HepG2 (cell line): ENCODE data around the gene TEX30. TPM values are rescaled to one million over a fixed set of nuclear protein-coding genes. Genes with fewer than 3 reads are reported as not detected.

Experiments
- ATAC-seq: fragments of 200-7000 bp; cut with Tn5 transposase; 3 replicates; pipeline ENCODE4 v1.9.1; 2020; ENCODE audit warnings: mild to moderate bottlenecking, moderate library complexity
- Bru-seq: library from RNA; stranded (reverse); fragments of 400-500 nt; gene quantifications from one replicate; lab custom pipeline; 2021; lab: Mats Ljungman, UMichigan
- BruChase-seq, 2 experiments: library from RNA; stranded (reverse); fragments of 400-500 nt; gene quantifications; one replicate each; lab custom pipeline; 2021; lab: Mats Ljungman, UMichigan
- BruUV-seq: library from RNA; stranded (reverse); fragments of 400-500 nt; replicated peaks from 2 replicates; lab custom pipeline; 2021; lab: Mats Ljungman, UMichigan
- CTCF ChIA-PET: fragments of 300-600 bp; formaldehyde crosslinking; extraction: SDS; loops from one replicate; lab custom pipeline; 2021; ENCODE audit warnings: low total read pairs, inconsistent platforms, low intra/inter-chr PET ratio; lab: Yijun Ruan, JAX
- POLR2A ChIA-PET: fragments of 350-600 bp; sonication (Branson Sonifier 250); formaldehyde crosslinking; loops from one replicate; lab custom pipeline; 2020; ENCODE audit warnings: antibody characterized with exemption, inconsistent platforms; lab: Yijun Ruan, JAX
- DNase-seq: peaks from one replicate; pipeline ENCODE4 v3.0.0-alpha.2; 2015; ENCODE audit warnings: low spot score
- FAIRE-seq: peaks from 3 replicates; lab custom pipeline; 2011; peaks lifted over from hg19 to GRCh38; lab: Jason Lieb, UNC
- H2AFZ ChIP-seq: one replicate; pipeline ENCODE4 v1.6.1; 2011; ENCODE audit warnings: low read length, inconsistent platforms
- H3K27ac ChIP-seq: fragments of 300-600 bp; 3 replicates; pipeline ENCODE4 v1.8.0; 2011; ENCODE audit warnings: mixed run types, mild to moderate bottlenecking, mixed read lengths, low read length, inconsistent platforms; ENCODE audit not compliant: insufficient read depth; ENCODE audit errors: extremely low read length
- H3K27me3 ChIP-seq, 2 experiments: fragments of 200-600 bp in 1 of 2; 2 replicates in 1 of 2; 3 replicates in 1 of 2; pipeline versions ENCODE4 v1.6.0 to v1.8.0; 2011; ENCODE audit warnings: low read length in 2 of 2, mild to moderate bottlenecking in 2 of 2, moderate library complexity in 2 of 2, inconsistent platforms in 1 of 2; ENCODE audit not compliant: insufficient read depth in 2 of 2, control insufficient read depth in 1 of 2
- H3K36me3 ChIP-seq, 2 experiments: fragments of 200-600 bp in 1 of 2; replicated peaks in 1 of 2; 2 replicates in 1 of 2; 3 replicates in 1 of 2; pipeline versions ENCODE4 v1.5.1 to v1.8.0; 2011; ENCODE audit warnings: low read length in 2 of 2, inconsistent platforms in 1 of 2; ENCODE audit not compliant: insufficient read depth in 2 of 2, control insufficient read depth in 1 of 2
- H3K4me1 ChIP-seq: 2 replicates; pipeline ENCODE4 v1.5.1; 2012; ENCODE audit warnings: low read length, inconsistent platforms; ENCODE audit not compliant: insufficient read depth
- H3K4me2 ChIP-seq: 2 replicates; pipeline ENCODE4 v1.6.0; 2011; ENCODE audit warnings: low read depth, low read length, inconsistent platforms
- H3K4me3 ChIP-seq, 3 experiments: fragments of 200-600 bp in 1 of 3; sonication (generic), shearing (Covaris generic) in 1 of 3; replicated peaks in 1 of 3; 2 replicates each; pipeline ENCODE4 v1.5.1; 2011 to 2016; ENCODE audit warnings: low read length in 3 of 3, inconsistent platforms in 2 of 3, low read depth in 2 of 3, mild to moderate bottlenecking in 2 of 3, control low read depth in 1 of 3, mixed read lengths in 1 of 3; ENCODE audit not compliant: insufficient read depth in 1 of 3
- H3K79me2 ChIP-seq: one replicate; pipeline ENCODE4 v1.6.1; 2011; ENCODE audit warnings: low read length, inconsistent platforms; ENCODE audit not compliant: insufficient read depth
- H3K9ac ChIP-seq: 2 replicates; pipeline ENCODE4 v1.6.0; 2011; ENCODE audit warnings: mild to moderate bottlenecking, low read depth, low read length, inconsistent platforms; ENCODE audit not compliant: insufficient read depth
- H3K9me3 ChIP-seq: 2 replicates; pipeline ENCODE4 v1.5.1; 2012; ENCODE audit warnings: mild to moderate bottlenecking, low read length
- H4K20me1 ChIP-seq: 2 replicates; pipeline ENCODE4 v1.6.0; 2011; ENCODE audit warnings: inconsistent platforms, mild to moderate bottlenecking, low read length, moderate library complexity; ENCODE audit not compliant: insufficient read depth
- HNRNPL ChIP-seq: fragments of 200-400 bp; formaldehyde crosslinking; IDR thresholded peaks from 2 replicates; pipeline ENCODE4 v1.6.1; 2017; ENCODE audit warnings: mild to moderate bottlenecking, low read depth, low read length
- JDP2 ChIP-seq: sonication (generic); formaldehyde crosslinking; IDR thresholded peaks from 2 replicates; pipeline ENCODE4 v1.8.1; 2022; ENCODE audit warnings: missing genetic modification reagents, borderline replicate concordance
- STAG1 ChIP-seq: sonication (generic); formaldehyde crosslinking; IDR thresholded peaks from 2 replicates; pipeline ENCODE4 v1.4.0; 2020; ENCODE audit warnings: missing genetic modification reagents
- ZNF18 ChIP-seq: sonication (generic); formaldehyde crosslinking; IDR thresholded peaks from 2 replicates; pipeline ENCODE4 v1.8.0; 2022; ENCODE audit warnings: mild to moderate bottlenecking, missing genetic modification reagents; ENCODE audit not compliant: insufficient replicate concordance
- WGBS: methylation state at CpG from one replicate; pipeline ENCODE4 v1.1.6; 2017; ENCODE audit warnings: low lambda C conversion rate; 5-methylcytosine and 5-hydroxymethylcytosine counted together
- in situ Hi-C: cut with HindIII; loops from 2 replicates; pipeline ENCODE4 v1.10.0; 2017; ENCODE audit warnings: low pct_unique_long_range_greater_than_20kb; ENCODE audit not compliant: extremely low pct_ligation_motif_present
- intact Hi-C: fragments of 100-400 bp; cut with micrococcal nuclease; formaldehyde crosslinking; loops from one replicate; pipeline ENCODE4 v1.10.0; 2022; ENCODE audit not compliant: unreplicated experiment
- long read RNA-seq, 2 experiments: library from RNA in 1 of 2; library from polyadenylated mRNA in 1 of 2; stranded (forward) in 1 of 2; unstranded in 1 of 2; transcript quantifications; one replicate each; pipeline ENCODE4 v2.0.0, GENCODE V29; 2019 to 2022
- polyA minus RNA-seq, 3 experiments: library from RNA; depleted of rRNA, polyadenylated mRNA; stranded (reverse); fragments of >200 nt; gene quantifications; 2 replicates each; pipeline ENCODE4 v1.2.3, GENCODE V29; 2011; ENCODE audit warnings: low replicate concordance in 1 of 3
- polyA plus RNA-seq, 8 experiments: library from polyadenylated mRNA; depleted of rRNA in 3 of 8; stranded (reverse) in 7 of 8; unstranded in 1 of 8; fragments of >200 nt; fragmentation: Illumina TruSeq in 4 of 8; extraction: Trizol in 4 of 8; gene quantifications; 2 replicates each; pipeline versions ENCODE4 v1.2.1 to v1.2.3, GENCODE V29; 2011 to 2016; ENCODE audit warnings: low read depth in 4 of 8, missing spikeins in 1 of 8, mixed read lengths in 1 of 8; ENCODE audit not compliant: insufficient read depth in 1 of 8
- total RNA-seq, 5 experiments: library from RNA; depleted of rRNA; stranded (reverse); fragments of >200 nt; fragmentation: Illumina TruSeq; extraction: Trizol; gene quantifications; 2 replicates each; pipeline ENCODE4 v1.2.3, GENCODE V29; 2016; ENCODE audit warnings: low read depth in 1 of 5
- TF ChIP-seq, protein P1 (sequence below): sonication (generic); formaldehyde crosslinking; IDR thresholded peaks from 2 replicates; pipeline ENCODE4 v1.5.1; 2020; ENCODE audit warnings: missing genetic modification reagents, mild to moderate bottlenecking, borderline replicate concordance

Gene TEX30
- total RNA-seq (2016; rRNA removed; fragmentation: Illumina TruSeq; extraction: Trizol) (0.60 and 1.2 TPM in 2 replicates), polyA plus RNA-seq (2011; rRNA removed) (0.77 and 1.2 TPM in 2 replicates), polyA minus RNA-seq (2011; rRNA and poly(A)+ RNA removed; ENCODE audit: low replicate concordance) (0.14 and 3.6 TPM in 2 replicates), Bru-seq, nascent RNA (percentile 32 among the genes with signal in this experiment), BruChase-seq, experiment 1, labeled RNA remaining after a 6-hour chase (percentile 42 among the genes with signal in this experiment), BruChase-seq, experiment 2, labeled RNA remaining after a 2-hour chase (percentile 42 among the genes with signal in this experiment)
- total RNA-seq (2016; cell fraction: cytosol; rRNA removed; fragmentation: Illumina TruSeq; extraction: Trizol; ENCODE audit: low read depth): 0.79 and 1.0 TPM in 2 replicates
- total RNA-seq (2016; cell fraction: insoluble cytoplasmic fraction; rRNA removed; fragmentation: Illumina TruSeq; extraction: Trizol): 0.78 and 0.95 TPM in 2 replicates
- 0.59 and 0.65 TPM in 2 replicates for total RNA-seq (2016; cell fraction: membrane; rRNA removed; fragmentation: Illumina TruSeq; extraction: Trizol)
- total RNA-seq (2016; cell fraction: nucleus; rRNA removed; fragmentation: Illumina TruSeq; extraction: Trizol): 0.62 and 0.88 TPM in 2 replicates
- polyA plus RNA-seq (2011; cell fraction: cytosol; rRNA removed): 0.36 and 0.62 TPM in 2 replicates
- 0.45 and 0.53 TPM in 2 replicates for polyA plus RNA-seq (2011; cell fraction: nucleus; rRNA removed)
- 0.52 and 1.1 TPM in 2 replicates for polyA plus RNA-seq (2012)
- 0.61 and 0.65 TPM in 2 replicates for polyA plus RNA-seq (2016; cell fraction: cytosol; fragmentation: Illumina TruSeq; extraction: Trizol; ENCODE audit: low read depth)
- polyA plus RNA-seq (2016; cell fraction: insoluble cytoplasmic fraction; fragmentation: Illumina TruSeq; extraction: Trizol; ENCODE audit: low read depth): 0.69 and 0.93 TPM in 2 replicates
- polyA plus RNA-seq (2016; cell fraction: membrane; fragmentation: Illumina TruSeq; extraction: Trizol; ENCODE audit: low read depth): 0.56 and 1.1 TPM in 2 replicates
- polyA plus RNA-seq (2016; cell fraction: nucleus; fragmentation: Illumina TruSeq; extraction: Trizol; ENCODE audit: insufficient read depth, low read depth): 2.1 and 3.0 TPM in 2 replicates
- not detected in 2 replicates for polyA minus RNA-seq (2011; cell fraction: cytosol; rRNA and poly(A)+ RNA removed)
- polyA minus RNA-seq (2011; cell fraction: nucleus; rRNA and poly(A)+ RNA removed): 0.26 and 0.75 TPM in 2 replicates
- long read RNA-seq, experiment 1: 0 reads
- long read RNA-seq, experiment 2: 0 reads

DNA sequence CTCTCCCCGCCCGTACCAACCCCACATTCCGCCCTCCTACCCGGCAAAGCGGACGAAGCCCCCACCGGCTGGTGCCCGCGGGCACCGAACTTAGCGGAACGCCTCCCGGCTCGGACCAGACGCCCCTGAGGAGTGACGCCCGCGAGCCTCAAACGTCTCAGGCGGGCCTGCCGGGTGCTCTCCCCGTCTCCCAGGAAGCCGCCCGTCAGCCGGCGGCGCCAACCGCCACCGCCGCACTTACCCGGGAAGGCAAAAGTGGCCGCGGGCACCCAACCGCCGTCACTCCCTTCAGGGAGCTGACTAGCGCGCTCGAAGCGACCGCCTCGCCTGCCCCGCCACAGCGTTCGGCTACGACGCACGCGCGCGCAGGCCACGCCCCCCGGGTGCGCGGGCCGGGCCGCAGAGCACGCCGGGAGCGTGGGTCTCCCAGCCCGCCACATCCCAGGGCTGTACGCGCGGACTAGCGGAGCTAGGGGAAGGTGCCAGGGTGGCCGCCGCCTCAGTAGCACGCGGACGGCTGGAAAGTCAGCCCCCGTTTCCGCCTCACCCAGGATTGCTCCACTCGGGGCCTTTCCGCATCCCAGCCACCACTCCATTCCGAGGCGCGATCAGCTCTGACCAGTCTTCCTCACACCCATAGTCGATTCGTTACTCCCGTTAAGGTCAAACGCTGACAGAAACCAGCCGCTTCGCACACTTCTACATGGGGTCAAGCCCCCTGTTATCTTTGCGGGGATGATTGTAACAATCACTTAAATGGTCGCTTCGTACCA is at the start of gene TEX30:
Gene TEX30, minus strand, starts transcription at position 346 of the 773 bp plus-strand sequence. CDS start 3,760 bp downstream, outside the sequence.
- Histone ChIP-seq H3K9ac (peak within 1 kb of the TSS; percentile 47; the same call in 1 of the 2 replicates), H3K9me3 (no peaks in the 10 kb centered on the region), H3K36me3 (no peaks in the 10 kb centered on the region), H3K27ac (no peak within 1 kb of the TSS), H3K27me3 (no peaks in the 10 kb centered on the region; a peak in 1 of 5 replicates), H2AFZ (no peak within 1 kb of the TSS), H3K4me3 (peak within 1 kb of the TSS; percentile 45 to 65 (median 48); a peak in 5 of 6 replicates), H3K4me1 (peaks cover 32% of the 10 kb centered on the region), H3K79me2 (no peaks in the 10 kb centered on the region), H3K4me2 (peak within 1 kb of the TSS; percentile 81), H4K20me1 (no peaks in the 10 kb centered on the region)
- in situ Hi-C loops (no loop called here), intact Hi-C loops (loop anchor here (5.0 kb wide), 1 partner anchor 46 kb away; no protein-coding TSS in a partner anchor)
- no peak for ATAC-seq
- no peak for FAIRE-seq
- BruUV-seq: no TSS peak
- POLR2A ChIA-PET: no interaction called here
- CTCF ChIA-PET: no interaction called here
- no peak for DNase-seq
- 87% methylated on average over 41 of the region's 85 CpGs for WGBS
- TF ChIP-seq ZNF18 (CRISPR knock-in tag) (no peak), JDP2 (CRISPR knock-in tag) (no peak), HNRNPL (0 out of 2 replicates have a peak, but pooled peaks have one; percentile 26), STAG1 (CRISPR knock-in tag) (no peak)
- TF ChIP-seq, protein P1, sequence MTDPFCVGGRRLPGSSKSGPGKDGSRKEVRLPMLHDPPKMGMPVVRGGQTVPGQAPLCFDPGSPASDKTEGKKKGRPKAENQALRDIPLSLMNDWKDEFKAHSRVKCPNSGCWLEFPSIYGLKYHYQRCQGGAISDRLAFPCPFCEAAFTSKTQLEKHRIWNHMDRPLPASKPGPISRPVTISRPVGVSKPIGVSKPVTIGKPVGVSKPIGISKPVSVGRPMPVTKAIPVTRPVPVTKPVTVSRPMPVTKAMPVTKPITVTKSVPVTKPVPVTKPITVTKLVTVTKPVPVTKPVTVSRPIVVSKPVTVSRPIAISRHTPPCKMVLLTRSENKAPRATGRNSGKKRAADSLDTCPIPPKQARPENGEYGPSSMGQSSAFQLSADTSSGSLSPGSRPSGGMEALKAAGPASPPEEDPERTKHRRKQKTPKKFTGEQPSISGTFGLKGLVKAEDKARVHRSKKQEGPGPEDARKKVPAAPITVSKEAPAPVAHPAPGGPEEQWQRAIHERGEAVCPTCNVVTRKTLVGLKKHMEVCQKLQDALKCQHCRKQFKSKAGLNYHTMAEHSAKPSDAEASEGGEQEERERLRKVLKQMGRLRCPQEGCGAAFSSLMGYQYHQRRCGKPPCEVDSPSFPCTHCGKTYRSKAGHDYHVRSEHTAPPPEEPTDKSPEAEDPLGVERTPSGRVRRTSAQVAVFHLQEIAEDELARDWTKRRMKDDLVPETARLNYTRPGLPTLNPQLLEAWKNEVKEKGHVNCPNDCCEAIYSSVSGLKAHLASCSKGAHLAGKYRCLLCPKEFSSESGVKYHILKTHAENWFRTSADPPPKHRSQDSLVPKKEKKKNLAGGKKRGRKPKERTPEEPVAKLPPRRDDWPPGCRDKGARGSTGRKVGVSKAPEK (CRISPR knock-in tag): no peak
- TF ChIP-seq, all 625 proteins: peak for 1
